Fibroblast of skin of scalp (primary cell): Measurements from ENCODE around the gene CACNA1H.
"Not testable (repeated sequence)": the region's sequence is repeated elsewhere in the genome, so short reads cannot be mapped to it uniquely, and the experiment has no call there.

Experiments used
- DNase-seq: peaks from one replicate; pipeline ENCODE4 v3.0.0-alpha.2; 2013

Gene CACNA1H

GRCh38 chr16:1175566-1176279 is 22.8 kb downstream of the CACNA1H start:
- DNase-seq: no peak

GRCh38 chr16:1176280-1176897 is 23.5 kb downstream of the CACNA1H start:
- DNase-seq: no peak

DNA sequence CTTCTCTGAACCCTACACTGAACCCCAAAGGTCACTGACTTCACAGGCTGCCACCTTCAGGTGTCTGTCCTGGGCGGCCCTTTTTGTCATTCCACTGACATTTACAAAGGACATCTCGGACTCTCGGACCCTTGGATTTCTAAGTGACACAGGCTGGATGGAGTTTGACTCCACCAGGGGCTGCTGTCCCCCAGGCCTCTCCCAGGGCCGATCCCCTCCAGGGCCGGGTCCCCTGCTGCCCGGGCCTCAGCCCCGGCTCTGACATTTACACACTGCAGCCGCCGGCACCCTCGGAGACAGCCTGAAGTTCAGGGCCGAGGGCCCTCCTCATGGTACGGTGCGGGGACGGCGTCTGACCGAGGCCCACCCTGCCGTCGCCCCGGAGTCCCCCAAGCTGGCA is 24.1 kb downstream of the CACNA1H start:
- no peak for DNase-seq

DNA sequence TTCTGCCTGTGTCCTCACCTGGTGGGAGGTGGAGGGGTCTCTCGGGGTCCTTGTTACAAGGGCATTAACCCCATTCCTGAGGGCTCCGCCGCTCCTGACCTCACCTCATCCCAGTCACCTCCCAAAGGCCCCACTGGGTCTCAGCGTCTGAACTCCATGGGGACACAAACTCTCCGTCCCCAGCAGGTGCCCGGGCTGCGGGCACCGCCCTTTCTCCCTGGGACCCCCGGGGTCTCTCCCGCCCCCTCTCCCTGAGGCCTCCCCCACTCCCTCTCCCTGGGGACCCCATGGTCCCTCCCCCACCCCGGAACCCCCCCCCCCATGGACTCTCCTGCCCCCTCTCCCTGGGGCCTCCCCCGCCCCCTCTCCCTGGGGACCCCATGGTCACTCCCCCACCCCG is 24.8 kb downstream of the CACNA1H start:
- no peak for DNase-seq

DNA sequence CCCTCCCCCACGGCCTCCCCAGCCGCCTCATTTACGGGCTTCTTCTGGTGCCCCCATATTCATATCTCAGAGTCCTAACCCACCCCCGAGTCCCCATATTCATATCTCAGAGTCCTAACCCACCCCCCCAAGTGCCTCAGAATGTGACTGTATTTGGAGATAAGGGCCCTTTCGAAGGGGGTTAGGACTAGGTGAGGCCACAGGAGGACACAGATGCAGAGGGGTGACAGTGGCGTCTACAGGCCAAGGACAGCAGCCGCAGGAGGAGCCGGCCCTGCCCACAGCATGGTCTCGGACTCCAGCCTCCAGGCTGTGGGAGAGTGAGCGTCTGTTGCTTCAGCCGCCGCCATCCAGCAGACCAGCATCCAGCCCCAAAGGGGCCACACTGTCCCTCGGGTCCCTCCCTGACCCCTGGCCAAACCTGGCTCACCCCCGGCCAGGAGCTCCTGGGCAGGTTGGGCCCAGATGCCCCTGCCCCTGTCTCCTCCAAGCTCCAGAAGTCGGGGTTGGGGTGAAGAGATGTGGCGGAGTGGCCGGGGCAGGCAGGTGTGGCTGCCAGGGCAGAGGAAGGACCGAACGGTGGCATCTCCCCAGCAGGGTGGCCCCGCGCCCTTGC is 25.5 kb downstream of the CACNA1H start:
- DNase-seq: no peak

GRCh38 chr16:1180549-1181403 is 27.9 kb downstream of the CACNA1H start:
- no peak for DNase-seq

DNA sequence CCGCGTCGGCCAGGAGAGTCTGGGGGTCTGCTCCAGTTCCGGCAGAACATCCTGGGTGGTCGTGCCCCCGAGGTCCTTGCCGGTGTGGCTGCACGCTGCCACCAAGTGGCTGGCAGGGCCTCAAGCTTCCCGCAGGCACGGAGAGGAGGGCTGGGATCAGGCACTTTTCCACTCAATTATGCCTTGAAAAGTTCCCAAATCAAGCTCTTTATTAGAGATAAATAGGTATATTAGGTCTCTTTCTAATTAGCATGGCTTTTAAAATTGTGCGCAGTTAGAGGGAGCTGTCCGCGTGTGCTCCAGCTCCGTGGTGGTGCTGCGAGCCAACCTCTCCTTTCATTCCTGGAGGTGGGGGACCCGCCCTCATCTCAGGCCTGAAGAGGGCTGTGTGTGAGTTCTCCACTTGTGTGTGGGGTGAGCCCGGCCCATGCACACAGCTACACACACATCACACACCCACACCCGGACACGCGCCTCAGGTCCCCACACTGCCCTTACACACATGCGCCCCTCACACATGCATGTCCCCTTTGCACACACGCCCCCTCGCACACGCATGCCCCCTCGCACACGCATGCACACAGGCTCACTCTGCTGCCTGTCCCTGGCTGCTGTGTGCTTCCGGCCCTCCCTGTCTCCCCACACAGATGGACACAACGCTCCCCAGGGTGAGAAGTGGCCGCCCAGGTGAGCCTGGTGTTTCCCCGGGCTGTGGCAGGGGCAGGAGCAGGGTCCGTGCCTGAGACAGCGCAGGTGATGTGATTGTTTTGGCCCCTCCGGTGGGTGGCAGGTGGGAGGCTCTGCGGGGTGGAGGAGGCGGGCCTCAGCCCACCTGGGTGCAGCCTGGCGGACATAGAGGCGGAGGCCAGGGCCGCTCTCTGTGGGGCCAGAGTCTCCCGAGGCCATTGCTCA is 28.8 kb downstream of the CACNA1H start:
- no peak for DNase-seq

- DNase-seq: peak; percentile 72
These were observed 29.4 kb downstream of the CACNA1H start for GRCh38 chr16:1182316-1182671.

- DNase-seq: peak; percentile 63
These were observed 30.3 kb downstream of the CACNA1H start for GRCh38 chr16:1182950-1183907.

GRCh38 chr16:1184156-1184868 is 31.4 kb downstream of the CACNA1H start:
- DNase-seq: no peak

DNA sequence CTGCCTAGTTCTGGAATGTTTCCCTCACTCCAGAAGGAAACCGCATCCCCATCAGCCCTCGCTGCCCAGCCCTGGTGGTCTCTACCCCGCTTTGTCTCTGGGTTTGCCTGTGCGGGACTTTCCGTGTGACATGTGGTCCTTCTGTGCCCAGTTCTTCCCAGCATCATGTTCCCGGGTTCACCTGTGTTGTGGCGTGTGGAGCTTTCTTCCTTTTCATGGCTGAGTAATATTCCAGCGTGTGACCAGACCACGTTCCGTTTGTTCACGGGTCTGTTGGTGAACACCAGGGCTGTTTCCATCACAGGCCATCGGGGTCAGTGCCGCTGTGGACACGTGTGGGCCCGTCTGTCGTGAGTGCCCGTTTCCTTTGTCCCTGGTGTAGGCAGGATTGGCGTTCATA is 32.1 kb downstream of the CACNA1H start:
- DNase-seq: no peak

- not testable (repeated sequence) for DNase-seq
These were observed 32.7 kb downstream of the CACNA1H start for GRCh38 chr16:1185460-1186207.

DNA sequence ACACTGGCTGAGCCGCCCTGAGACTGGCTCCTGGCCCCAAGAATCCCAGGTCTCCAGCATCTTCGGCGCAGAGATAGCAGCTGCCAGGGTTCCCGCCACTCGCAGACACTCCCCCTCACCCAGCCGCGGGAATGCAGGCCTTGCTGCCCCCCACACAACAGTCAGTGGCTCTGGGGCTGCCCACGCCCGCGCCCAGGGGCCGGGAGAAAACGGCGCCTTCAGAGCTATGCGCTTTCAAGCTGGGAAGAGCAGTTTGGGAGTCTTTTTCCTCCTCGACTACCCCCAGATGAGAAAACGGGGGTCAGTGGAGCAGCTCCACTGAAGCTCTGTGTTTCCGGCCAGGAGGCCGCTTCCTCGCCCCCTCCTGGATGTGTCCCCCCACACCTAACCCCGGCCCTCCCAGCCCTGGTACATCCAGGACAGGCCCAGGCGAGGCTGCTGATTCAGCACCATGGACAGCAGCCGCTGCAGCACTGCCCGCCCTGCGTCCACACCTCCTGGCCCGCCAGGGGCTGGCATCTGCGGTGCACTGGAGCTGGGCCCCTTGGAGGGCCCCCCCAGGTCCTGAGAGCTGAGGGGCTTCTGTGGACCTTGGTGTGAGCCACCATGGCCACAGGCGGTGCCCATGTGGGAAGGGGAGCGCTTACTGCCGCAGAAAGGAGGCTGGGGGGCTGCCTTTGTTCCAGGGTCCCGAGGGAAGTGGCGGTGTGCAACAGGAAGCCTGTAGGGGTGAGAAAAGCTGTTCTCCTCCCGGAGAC is 35.7 kb downstream of the CACNA1H start:
- DNase-seq: peak; percentile 45

DNA sequence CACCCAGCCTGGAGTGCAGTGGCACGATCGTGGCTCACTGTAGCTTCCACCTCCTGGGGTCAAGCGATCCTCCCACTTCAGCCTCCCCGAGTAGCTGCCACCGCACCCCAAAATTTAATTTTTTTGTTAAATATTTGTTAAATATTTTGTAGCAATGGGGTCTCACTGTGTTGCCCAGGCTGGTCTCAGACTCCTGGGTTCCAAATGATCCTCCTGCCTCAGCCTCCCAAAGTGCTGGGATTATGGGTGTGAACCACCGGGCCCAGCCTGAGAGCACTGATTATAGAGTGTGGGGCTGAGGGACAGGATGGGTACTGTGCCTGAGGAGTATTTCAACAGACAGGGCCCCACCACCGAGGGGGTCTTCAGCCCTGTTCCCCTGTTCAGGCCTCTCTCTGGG is 36.5 kb downstream of the CACNA1H start:
- DNase-seq: no peak

DNA sequence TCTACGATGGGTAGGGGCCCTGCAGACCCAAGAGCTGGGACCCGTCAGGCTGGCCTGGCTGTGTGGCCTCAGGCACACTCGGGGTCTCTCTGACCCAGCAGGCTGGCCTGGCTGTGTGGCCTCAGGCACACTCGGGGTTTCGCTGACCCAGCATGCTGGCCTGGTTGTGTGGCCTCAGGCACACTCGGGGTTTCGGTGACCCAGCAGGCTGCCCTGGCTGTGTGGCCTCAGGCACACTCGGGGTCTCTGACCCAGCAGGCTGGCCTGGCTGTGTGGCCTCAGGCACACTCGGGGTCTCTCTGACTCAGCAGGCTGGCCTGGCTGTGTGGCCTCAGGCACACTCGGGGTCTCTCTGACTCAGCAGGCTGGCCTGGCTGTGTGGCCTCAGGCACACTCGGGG is 37.9 kb downstream of the CACNA1H start:
- not testable (repeated sequence) for DNase-seq

GRCh38 chr16:1192384-1193073 is 39.6 kb downstream of the CACNA1H start:
- DNase-seq: no peak

GRCh38 chr16:1193143-1193824 is 40.4 kb downstream of the CACNA1H start:
- no peak for DNase-seq
